ENCODE data around the gene SMIM32.

- TF ChIP-seq, protein P1, sequence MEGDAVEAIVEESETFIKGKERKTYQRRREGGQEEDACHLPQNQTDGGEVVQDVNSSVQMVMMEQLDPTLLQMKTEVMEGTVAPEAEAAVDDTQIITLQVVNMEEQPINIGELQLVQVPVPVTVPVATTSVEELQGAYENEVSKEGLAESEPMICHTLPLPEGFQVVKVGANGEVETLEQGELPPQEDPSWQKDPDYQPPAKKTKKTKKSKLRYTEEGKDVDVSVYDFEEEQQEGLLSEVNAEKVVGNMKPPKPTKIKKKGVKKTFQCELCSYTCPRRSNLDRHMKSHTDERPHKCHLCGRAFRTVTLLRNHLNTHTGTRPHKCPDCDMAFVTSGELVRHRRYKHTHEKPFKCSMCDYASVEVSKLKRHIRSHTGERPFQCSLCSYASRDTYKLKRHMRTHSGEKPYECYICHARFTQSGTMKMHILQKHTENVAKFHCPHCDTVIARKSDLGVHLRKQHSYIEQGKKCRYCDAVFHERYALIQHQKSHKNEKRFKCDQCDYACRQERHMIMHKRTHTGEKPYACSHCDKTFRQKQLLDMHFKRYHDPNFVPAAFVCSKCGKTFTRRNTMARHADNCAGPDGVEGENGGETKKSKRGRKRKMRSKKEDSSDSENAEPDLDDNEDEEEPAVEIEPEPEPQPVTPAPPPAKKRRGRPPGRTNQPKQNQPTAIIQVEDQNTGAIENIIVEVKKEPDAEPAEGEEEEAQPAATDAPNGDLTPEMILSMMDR (conservative IDR thresholded peaks at IDR 0.05; ENCODE audit: low read depth in 2 of 2), result peak; percentile 9 to 16; a peak in 1 of 4 replicates
- no peak for TF ChIP-seq EZH2 (IDR thresholded peaks at IDR 0.05; ENCODE audit: low read depth, unreplicated experiment)
Measured at GRCh38 chr5:136216230-136216629, 23.3 kb upstream of the SMIM32 start.

All from GM23338 (cell line).